ENCODE measurements around the gene ROCK2. TPM values are rescaled to one million over a fixed set of nuclear protein-coding genes. Genes with fewer than 3 reads are reported as not detected.

The ROCK2 gene
- 50.9 TPM in 2 replicates for total RNA-seq

DNA sequence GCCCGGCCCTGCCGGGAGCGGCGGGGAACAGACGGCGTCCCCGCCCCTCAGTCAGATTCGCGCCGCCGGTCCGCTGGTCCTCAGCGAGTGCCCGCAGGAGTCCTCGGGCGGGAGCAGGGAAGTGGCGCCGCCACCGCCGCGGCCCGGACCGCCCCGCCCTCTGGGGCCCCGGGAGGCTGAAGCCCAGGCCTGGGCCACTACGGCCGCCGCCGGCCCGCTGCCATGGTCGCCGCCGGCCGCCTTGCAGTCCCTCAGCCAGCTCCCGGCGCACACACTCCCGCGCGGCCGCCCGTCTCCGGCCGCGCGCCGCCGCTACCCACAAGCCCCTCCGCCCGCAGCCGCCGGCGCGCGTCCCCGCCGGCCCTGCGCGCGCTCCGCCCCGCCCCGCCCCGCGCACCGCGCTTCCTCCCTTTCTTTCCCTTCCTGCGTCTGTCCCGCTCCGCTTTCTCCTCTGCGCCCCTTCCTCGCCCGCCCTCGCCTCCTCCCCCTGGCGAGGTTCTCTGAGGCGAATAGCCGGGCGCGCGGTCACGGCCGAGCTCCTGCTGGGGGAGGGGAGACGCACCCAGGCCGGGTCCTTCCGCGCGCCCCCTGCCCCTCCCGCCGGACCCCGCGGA lies at the start of gene ROCK2:
Gene ROCK2, minus strand, starts transcription at position 295 of the 614 bp plus-strand sequence. CDS start 500 bp downstream, outside the sequence.

GRCh38 chr2:11155381-11156035 lies 188.9 kb downstream of the ROCK2 start, which contains the start of gene SLC66A3:
SLC66A3 (plus strand) TSS chr2:11155467; CDS start chr2:11155547, 80 bp downstream.

Other genes starting within 250 kb of the ROCK2 start
- gene SLC66A3, start 189.2 kb downstream of the ROCK2 start, total RNA-seq = 23.5 and 37.4 TPM in 2 replicates
- gene E2F6, start 121.5 kb upstream of the ROCK2 start, total RNA-seq = 12.4 and 13.8 TPM in 2 replicates
- gene GREB1, start 189.4 kb upstream of the ROCK2 start, total RNA-seq = 1.8 and 3.0 TPM in 2 replicates